EH (cell line): ENCODE data around the gene AP3D1.
A peak's percentile ranks its signal among the peaks of the same experiment; 100 is the strongest.
"Not testable (repeated sequence)": the region's sequence is repeated elsewhere in the genome, so short reads cannot be mapped to it uniquely, and the experiment has no call there.

Experiments used
- DNase-seq: peaks from one replicate; pipeline ENCODE4 v3.0.0-alpha.2; 2015; ENCODE audit warnings: low read depth

Gene AP3D1

DNA sequence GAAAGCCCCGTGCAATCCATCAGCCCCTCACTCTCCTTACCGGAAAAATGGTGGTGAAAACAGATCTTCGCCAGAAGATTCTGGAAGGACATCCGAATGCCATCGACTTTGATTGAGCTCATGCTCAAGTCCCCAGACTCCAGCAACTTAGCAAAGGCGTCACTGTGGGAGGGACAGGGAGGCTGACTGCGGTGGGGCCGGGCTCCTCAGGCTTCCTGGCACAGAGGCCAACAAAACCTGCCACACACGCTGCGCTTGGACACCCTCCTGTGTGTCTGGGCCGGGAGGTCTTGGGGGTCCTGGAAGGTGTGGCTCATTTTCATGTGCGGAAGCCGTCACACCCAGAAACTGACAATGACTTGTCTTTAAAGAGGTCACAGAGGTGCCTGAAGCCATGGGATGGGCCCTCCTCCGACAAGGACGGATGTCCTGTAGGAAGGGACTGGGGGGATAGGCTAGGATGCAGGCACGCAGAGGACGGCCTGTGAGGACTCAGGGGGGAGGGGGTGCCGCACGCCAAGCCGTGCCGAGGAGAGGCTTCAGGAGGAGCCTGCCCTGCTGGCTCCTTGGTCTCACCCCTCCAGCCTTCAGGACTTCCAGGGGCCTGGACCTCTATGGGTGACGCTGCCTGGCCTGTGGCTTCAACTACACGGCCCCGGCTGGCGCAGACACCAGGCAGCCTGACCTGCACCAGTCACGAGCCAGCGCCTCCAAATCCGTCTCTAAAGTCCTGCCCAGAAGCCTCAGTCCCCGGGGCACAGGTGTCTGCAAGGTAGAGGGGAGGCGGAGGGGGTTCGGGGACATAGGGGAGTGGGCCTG lies 42.1 kb downstream of the AP3D1 start:
- DNase-seq: no peak

DNA sequence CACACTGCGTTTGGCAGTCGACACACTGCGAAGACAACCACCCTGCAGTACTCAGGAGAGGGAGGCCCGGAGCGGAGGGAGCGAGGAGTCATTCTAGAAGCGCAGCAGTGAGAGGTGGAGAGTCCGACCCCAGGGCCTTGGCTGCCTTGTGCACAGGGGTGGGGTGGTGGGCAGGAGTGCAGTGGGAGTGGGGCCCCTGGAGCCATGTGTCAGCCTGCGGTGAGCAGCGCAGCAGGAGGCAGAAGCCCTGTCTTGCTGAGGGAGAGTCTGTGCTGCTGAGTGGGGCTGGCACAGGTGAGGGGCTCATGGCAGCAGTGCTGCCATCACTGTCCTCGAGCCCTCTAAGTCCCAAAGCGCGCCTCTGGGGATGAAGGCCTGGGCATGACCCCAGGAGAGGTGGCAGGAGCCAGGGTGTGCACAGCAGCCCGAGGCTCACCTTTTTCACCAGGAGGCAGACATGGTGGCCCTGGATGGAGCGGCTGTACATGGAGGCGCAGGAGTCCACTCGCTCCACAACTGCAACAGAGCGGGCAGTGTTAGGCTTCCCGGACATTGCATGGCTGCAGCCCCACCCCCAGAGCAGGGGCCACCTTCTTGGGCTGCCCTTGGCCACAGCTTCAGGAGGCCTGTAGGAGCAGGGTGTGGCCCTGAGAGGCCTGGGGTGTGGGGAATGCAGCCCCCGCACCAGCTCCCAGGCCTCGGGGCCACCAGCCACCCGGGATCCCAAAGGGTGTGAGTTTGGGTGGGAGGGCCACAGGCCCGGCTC lies 42.9 kb downstream of the AP3D1 start:
- no peak for DNase-seq

DNA sequence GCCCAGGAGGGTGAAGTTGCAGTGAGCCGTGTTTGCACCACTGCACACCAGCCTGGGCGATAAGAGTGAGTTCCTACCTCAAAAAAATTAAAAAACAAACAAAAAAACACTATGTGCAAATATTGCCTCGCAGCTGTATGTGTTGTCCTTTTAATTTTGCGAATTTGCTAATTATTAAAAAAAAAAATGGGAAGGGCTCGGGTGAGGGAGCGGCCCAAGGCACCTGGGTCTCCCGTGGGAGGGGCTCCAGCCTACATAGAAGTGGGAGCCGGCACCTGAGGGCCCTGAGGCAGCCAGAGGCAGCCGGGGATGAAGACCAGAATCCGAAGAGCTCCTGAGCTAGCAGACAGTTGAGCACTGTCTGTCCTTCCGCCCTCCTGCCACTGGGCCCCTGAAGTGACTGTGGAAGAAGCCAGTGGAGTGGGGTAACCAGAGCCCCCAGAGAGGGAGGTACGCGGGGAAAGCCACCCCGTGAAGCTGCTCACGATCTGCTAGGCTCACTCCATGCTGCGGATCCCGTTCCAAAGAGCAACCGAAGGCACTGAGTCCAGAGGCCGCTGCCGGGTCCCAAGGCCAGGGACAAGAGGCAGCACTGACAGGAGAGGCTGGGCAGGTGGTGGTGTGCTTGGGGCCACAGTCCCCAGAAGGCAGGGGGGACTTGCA lies 48.2 kb downstream of the AP3D1 start:
- DNase-seq: no peak

DNA sequence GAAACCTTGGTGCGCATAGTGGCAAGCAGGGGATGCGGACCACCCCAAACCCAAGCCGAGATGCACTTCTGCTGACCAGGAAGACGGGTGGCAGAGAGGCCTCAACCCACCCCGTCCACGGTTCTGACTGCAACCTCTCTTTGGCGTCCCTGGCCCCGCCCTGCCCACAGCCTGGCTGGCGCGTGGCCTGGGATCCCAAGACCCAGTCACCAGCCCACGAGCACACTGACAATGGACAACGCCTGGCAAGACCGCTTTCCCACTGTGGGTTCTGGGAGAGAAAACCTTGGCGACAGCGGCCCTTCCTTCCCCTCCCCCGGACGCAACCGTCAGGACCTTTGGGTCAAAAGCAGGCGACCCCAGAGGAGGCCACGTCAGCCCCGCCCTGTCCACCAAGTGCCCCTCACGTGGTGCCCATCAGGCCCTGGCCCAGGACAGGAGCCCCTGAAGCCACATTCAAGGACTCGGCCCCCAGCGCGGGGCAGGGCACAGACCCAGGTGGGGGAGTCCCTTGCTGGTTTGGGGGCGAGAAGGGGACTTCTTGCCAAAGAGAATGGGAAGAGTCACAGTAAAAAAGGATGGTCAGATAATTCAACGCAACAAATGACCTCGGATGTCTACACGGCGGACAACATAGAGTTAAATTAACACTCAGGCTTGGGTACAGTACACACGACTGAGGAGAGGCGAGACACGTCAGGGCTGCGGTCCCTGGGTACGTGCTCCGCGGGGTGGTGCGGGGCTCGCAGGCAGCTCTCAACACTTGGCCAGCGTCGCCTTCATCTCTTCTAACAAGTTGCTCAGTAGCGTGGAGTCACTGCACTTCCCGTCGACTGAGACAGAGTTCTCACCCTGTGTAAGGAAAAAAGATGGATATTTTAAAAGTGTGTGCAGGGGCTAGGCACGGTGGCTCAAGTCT lies 49.7 kb downstream of the AP3D1 start:
- no peak for DNase-seq

DNA sequence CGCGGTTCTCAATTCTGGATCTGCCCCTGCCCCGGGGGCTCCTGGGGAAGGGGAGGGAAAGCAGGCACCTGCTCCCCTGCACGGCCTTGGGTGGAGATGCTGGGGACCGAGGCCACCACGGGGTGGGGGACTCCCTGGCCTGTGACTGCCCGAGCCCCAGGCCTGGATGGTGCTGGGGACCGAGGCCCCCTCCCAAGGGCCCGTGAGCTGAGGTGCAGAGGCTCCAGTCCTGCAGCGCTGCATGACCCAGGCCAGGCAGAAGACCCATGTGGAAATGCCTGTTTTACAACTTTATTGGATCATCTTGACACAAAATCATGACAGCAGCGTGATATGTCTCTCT lies 50.7 kb downstream of the AP3D1 start:
- no peak for DNase-seq

DNA sequence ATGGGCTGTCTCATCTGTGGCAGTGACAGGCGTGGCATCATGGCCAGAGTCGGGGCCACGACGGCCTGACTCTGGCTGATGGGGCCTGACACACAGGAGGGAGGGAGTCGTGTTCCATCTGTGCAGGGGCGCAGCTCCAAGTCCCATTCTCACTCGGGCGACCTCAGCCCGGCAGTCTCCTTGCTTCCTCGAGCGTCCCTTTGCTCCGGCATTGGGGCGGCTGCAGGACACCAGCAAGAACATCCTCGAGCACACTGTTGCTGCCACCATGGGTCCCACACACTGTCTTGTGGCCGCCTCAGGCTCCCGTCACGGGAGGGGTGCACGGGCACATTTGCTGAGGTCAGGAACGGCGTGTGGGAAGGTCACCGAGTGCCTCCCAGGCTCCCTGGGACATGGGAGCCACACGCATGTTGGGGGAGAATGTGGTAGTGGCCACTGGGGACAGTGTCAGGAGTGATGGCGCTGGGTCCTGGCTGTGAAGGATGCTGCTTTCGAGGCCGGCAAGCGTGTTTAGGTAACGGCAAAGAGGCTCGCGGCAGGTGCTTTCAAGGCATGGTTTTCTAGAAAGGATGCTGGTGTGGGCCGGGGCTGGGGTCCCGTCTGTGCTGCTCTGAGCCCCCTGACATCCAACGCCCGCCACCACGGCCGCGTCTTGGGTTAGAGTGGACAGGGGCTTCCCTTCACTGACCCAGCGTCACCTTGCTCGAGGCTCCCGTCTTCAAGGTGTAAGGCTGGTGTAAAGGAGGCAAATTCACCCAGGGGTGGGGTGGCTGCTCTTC lies 51.2 kb downstream of the AP3D1 start:
- DNase-seq: no peak

DNA sequence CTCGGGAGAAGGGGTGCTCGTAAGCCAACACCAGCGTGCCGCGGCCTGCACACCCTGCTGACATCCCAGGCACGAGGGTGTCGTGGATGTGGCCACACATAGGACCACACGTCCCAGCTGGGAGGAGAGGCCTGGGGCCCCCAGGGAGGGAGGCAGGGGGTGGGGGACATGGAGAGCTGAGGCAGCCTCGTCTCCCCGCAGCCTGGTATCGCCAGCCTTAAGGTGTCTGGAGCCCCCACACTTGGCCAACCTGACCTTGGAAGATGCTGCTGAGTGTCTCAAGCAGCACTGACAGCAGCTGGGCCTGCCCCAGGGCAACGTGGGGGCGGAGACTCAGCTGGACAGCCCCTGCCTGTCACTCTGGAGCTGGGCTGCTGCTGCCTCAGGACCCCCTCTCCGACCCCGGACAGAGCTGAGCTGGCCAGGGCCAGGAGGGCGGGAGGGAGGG lies 52.3 kb downstream of the AP3D1 start:
- DNase-seq: no peak

DNA sequence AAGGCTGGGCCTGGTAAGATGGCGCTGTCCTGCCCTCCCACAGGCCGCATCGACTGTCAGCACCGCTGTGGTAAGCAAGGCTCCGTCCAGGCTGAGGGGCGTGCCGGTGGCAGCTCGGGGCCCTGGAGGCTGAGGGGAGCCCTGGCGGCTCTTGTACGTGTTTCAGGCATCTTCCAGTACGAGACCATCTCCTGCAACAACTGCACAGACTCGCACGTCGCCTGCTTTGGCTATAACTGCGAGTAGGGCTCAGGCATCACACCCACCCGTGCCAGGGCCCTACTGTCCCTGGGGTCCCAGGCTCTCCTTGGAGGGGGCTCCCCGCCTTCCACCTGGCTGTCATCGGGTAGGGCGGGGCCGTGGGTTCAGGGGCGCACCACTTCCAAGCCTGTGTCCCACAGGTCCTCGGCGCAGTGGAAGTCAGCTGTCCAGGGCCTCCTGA lies 53.5 kb downstream of the AP3D1 start:
- no peak for DNase-seq

DNA sequence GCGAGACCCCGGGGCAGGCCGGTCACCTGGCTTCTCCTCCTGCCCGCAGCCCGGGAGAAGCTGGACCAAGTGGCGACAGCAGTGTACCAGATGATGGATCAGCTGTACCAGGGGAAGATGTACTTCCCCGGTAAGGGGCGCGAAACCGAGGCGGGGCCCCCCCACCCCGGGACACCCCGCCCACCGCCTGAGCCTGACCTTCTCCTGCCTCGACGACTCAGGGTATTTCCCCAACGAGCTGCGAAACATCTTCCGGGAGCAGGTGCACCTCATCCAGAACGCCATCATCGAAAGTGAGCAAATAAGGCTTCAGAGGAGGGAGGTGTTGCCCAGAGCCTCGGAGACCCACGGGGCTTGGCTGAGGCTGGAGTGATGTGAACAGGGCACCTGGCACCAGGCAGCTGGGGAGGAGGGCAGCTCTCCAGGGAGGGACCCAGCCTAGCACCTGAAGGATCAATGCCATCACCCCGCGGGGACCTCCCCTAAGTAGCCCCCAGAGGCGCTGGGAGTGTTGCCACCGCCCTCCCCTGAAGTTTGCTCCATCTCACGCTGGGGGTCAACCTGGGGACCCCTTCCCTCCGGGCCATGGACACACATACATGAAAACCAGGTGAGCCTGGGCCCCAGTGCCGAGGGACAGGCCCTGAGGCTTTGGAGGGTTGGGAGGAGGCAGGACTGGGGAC lies 54.0 kb downstream of the AP3D1 start:
- no peak for DNase-seq

DNA sequence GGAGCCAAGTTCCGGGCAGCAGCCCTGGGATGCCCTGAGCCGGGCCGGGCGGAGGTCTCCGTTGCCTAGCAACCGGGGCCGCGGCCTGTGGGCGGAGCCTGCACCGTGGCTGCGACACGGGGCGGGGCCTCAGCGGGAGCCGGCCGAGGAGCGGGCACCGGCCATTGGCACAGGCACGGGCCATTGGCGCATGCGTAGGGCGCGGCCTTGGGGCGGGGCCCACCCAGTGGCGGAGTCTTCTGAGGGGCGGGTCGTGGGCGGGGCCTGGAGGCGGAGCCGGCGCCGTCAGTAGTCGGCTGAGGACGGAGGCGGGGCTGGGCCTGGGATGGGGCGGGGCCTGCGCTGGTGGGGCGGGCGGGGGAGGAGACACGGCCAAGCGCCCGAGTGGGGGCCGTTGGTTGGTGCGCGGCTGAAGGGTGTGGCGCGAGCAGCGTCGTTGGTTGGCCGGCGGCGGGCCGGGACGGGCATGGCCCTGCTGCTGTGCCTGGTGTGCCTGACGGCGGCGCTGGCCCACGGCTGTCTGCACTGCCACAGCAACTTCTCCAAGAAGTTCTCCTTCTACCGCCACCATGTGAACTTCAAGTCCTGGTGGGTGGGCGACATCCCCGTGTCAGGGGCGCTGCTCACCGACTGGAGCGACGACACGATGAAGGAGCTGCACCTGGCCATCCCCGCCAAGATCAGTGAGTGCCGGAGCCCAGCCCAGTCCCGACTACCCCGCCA lies 54.7 kb downstream of the AP3D1 start, which contains the start of gene IZUMO4:
TSS of gene IZUMO4 (plus strand) at position 436 of the 723 bp plus-strand sequence. CDS start at position 467, 31 bp downstream.
- peak; percentile 96 for DNase-seq

DNA sequence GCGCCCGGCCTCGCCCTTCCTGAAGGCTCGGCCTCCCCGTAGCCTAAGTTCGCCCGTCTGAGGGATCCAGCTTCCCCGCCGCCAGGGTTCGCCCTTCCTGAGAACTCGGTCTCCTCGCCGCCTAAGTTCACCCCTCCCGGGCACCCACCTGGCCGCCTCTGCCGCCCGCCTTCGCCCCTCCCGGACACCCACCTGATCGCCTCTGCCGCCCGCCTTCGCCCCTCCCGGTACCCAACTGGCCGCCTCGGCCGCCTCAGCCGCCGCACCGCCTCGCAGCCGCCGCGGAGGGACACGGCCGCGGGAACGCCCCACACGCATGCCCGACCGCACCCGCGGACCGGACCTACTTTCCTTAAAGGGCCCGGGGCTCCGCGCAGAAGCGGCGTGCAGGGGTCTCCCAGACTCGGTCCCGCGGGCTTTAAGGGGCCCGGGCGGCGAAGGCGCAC lies 55.3 kb downstream of the AP3D1 start, which contains the start of gene MOB3A:
TSS of gene MOB3A (minus strand) at position 293 of the 446 bp plus-strand sequence. CDS start 17,766 bp downstream, outside the sequence.
- DNase-seq: peak; percentile 89

DNA sequence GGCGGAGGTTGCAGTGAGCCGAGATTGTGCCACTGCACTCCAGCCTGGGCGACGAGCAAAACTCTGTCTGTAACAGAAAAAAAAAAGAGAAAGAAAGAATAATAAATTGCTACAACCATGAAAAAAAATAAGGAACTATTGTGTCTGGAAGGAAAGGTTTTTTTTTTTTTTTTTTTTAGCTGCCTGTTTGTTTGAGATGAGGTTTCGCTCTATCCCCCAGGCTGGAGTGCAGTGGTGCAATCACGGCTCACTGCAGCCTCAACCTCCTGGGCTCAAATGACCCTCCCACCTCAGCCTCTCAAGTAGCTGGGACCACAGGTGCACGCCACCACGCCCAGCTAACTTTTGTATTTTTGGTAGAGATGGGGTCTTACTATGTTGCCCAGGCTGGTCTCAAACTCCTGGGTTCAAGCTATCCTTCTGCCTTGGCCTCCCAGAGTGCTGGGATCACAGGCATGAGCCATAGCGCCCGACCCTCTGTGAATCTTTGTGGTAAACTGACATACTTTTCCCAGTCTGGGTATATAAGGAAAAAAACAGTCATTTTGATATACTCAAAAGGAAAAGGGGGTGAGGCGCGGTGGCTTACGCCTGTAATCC lies 59.3 kb downstream of the AP3D1 start:
- not testable (repeated sequence) for DNase-seq

DNA sequence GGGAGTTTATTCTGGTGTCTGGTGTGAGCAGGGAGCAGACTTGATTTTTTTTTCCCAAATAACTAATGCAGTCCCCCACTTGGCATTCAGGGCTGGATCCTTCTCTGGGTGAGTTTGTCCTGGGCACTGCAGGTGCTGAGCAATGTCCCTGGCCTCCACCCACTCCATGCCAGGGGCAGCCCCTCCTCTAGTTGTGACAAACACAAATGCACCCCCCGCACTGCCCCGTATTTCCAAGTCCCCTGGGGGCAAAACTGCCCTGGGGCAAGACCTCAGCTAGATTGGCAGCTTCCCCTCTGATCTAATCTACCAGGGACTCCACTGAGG lies 61.7 kb downstream of the AP3D1 start:
- no peak for DNase-seq

DNA sequence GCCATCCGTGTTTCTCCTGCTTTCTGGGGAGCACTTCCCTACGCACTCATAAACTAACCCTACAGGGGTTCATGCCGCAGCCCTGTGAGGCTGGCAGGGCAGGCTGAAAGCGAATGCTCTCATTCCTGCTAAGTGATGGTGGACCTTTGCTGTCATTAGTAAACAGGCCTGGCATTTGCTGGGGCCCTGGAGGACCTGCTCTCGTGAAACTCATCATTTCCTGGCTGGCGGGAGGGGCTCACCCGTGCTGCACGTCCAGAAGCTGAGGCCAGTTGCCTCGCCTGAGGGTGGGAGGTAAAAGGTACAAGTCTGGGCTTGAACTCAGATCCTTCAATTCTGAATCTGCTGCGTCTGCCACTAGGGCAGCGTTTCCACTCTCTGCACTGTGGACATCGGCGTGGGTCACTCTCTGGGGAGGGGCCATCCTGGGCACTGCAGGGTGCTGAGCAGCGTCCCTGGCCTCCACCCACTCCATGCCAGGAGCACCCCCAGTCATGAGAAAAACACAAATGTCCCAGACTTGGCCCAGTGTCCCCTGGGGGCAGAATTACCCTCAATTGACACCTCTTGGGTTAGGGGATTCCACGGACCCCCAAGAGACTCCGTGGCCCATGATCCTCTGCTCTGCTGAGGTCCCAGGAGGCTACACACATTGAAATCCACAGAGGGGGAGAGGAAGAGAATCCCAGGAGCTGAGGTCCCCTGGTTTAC lies 62.2 kb downstream of the AP3D1 start:
- DNase-seq: peak; percentile 69

DNA sequence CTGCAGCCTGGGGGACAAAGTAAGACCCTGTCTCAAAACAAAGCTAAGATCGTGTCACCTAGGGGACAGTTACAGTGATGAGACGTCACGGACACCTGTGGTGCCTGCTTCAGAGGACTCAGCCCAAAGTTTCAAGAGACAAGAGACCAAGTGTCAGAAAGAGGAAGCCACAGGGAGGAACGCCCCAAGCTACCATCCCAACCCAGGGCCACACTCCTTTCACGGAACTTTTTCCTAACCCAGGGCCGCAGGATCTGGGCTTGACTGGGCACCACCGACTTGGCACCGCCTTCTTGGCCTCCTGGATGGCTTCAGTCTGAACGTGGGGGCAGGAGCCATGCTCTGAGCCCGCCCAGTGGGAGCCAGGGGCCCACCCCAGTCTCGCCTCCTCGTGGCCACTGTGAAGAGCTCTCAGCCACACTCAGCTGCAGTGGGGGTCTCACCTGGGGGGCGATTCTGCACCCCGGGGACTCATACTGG lies 63.7 kb downstream of the AP3D1 start:
- DNase-seq: no peak

DNA sequence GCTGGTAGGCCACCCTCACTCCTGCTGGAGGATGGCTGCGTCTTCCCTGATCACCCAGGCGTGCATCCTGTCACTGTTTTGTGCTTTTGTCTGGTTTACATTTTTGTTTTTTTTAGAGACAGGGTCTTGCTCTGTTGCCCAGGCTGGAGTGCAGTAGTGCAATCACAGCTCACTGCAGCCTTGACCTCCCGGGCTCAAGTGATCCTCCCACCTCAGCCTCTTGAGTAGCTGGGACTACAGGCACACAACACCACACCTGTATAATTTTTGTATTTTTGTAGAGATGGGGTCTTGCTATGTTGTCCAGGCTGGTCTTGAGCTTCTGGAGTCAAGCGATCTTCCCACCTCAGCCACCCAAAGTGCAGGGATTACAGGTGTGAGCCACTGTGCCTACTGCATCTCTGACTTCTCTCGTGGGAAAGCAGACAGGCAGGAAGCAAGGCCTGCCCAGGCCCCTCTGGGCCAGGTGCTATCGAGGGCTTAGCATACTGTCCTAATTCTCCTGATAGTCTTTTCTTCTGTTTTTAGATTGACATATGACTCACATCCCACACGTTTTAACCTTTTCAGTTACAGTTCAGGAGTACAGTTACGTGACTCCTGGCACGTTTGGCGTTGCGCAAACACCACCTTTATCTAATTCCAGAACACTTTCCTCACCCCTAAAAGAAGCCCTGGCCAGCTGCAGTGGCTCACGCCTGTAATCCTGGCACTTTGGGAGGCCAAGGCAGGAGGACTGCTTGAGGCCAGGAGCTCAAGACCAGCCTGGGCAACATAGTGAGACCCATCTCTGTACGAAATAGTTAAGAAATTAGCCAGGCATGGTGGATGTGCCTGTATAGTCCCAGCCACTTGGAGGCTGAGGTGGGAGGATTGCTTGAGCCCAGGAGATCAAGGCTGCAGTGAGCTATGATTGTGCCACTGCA lies 64.4 kb downstream of the AP3D1 start:
- DNase-seq: peak; percentile 13
